ENCODE data around the gene ZNF28.
A peak's percentile ranks its signal among the peaks of the same experiment; 100 is the strongest.
"Not testable (repeated sequence)": the region's sequence is repeated elsewhere in the genome, so short reads cannot be mapped to it uniquely, and the experiment has no call there.

The ZNF28 gene

GRCh38 chr19:52778811-52779210 is 42.6 kb downstream of the ZNF28 start:
- no peak for DNase-seq (ENCODE audit: low spot score)

DNA sequence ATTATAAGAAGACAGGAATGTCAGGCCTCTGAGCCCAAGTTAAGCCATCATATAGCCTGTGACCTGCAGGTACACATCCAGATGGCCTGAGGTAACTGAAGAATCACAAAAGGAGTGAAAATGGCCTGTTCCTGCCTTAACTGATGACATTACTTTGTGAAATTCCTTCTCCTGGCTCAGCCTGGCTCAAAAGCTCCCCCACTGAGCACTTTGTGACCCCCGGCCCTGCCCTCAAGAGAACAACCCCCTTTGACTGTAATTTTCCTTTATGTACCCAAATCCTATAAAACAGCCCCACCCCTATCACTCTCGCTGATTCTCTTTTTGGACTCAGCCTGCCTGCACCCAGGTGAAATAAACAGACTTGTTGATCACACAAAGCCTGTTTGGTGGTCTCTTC is 65.0 kb downstream of the ZNF28 start:
- not testable (repeated sequence) for DNase-seq (ENCODE audit: low spot score)

- no peak for DNase-seq (ENCODE audit: low spot score)
These were observed 71.7 kb downstream of the ZNF28 start for GRCh38 chr19:52749780-52750179.

GRCh38 chr19:52748336-52748950 is 73.0 kb downstream of the ZNF28 start:
- peak; percentile 8 for DNase-seq (ENCODE audit: low spot score)

All from germinal center (tissue), 1 donor.